Adrenal gland (tissue), 5 donors: ENCODE data around the gene CEP152.

Experiments used
- POLR2A ChIP-seq, 2 donors: fragments of 450-650 bp; IDR thresholded peaks; one replicate each; pipeline ENCODE4 v1.6.1; 2017; ENCODE audit warnings: antibody characterized with exemption in 2 of 2, mild to moderate bottlenecking in 2 of 2, moderate library complexity in 1 of 2
- TF ChIP-seq, protein P1 (sequence below), 6 experiments: fragments of 450-650 bp in 4 of 6; fragments of 200-600 bp in 2 of 6; sonication (generic) in 1 of 6; IDR thresholded peaks; 1 replicate in 5 of 6; 2 replicates in 1 of 6; pipeline versions ENCODE4 v1.5.1 to v1.8.0; 2016 to 2021; ENCODE audit warnings: antibody characterized with exemption in 6 of 6, mild to moderate bottlenecking in 2 of 6, moderate library complexity in 1 of 6
- donor health status: DM: no; HTN: no; CAD: no.

DNA sequence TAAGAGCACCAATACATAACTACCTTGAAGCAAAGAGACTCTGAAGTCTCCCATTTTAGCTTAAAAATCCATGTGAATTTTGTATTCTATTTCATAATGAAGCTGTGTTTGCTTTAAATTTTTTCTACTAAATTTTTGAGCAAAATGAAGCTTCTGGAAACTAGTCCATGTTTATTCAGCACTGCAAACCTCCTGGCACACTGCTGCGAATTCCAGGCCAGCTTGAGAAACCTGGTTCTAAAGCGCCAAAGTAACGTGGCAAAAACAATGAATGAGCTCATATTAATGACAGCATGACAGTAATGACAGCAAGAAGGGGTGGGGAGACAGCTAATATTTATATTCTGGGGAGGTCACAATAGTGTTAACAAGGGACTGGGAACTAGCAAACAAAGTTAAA is 25.7 kb downstream of the CEP152 start:
- TF ChIP-seq, protein P1, sequence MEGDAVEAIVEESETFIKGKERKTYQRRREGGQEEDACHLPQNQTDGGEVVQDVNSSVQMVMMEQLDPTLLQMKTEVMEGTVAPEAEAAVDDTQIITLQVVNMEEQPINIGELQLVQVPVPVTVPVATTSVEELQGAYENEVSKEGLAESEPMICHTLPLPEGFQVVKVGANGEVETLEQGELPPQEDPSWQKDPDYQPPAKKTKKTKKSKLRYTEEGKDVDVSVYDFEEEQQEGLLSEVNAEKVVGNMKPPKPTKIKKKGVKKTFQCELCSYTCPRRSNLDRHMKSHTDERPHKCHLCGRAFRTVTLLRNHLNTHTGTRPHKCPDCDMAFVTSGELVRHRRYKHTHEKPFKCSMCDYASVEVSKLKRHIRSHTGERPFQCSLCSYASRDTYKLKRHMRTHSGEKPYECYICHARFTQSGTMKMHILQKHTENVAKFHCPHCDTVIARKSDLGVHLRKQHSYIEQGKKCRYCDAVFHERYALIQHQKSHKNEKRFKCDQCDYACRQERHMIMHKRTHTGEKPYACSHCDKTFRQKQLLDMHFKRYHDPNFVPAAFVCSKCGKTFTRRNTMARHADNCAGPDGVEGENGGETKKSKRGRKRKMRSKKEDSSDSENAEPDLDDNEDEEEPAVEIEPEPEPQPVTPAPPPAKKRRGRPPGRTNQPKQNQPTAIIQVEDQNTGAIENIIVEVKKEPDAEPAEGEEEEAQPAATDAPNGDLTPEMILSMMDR (IDR thresholded peaks at IDR 0.05) = no peak
- TF ChIP-seq POLR2A (IDR thresholded peaks at IDR 0.05) = no peak
